ENCODE data around the gene CD36.
"Not testable (repeated sequence)": the region's sequence is repeated elsewhere in the genome, so short reads cannot be mapped to it uniquely, and the experiment has no call there.

Gene CD36

GRCh38 chr7:80653244-80653643 lies 14.8 kb downstream of the CD36 start:
- no peak for DNase-seq (ENCODE audit: low read depth in 2 of 2)

DNA sequence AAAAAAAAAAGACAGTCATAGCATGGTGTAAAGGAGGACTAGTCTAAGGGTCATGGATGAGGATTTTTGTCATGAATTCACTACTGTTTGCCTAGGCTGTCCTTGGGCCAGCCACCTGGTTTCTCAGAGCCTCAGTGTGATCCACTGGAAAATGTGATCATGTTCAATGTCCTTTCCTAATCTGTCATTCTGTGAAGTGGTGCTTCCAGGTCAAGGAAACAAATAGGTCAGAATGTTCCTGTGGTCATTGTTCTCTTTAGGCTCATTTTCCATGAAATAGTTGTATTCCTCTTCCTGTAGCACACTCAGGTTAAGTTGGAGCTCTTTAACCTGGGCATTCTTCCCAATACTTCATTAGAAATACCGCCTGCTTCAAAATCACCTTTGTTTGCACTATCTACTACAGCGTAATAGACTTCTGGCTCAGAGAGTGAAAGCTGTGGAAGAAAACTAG lies 16.5 kb downstream of the CD36 start:
- DNase-seq (ENCODE audit: low read depth in 2 of 2) = no peak

GRCh38 chr7:80656029-80656428 lies 17.6 kb downstream of the CD36 start:
- no peak for DNase-seq (ENCODE audit: low read depth in 2 of 2)

- no peak for DNase-seq (ENCODE audit: low read depth in 2 of 2)
Measured at GRCh38 chr7:80659120-80660055, 20.9 kb downstream of the CD36 start.

DNA sequence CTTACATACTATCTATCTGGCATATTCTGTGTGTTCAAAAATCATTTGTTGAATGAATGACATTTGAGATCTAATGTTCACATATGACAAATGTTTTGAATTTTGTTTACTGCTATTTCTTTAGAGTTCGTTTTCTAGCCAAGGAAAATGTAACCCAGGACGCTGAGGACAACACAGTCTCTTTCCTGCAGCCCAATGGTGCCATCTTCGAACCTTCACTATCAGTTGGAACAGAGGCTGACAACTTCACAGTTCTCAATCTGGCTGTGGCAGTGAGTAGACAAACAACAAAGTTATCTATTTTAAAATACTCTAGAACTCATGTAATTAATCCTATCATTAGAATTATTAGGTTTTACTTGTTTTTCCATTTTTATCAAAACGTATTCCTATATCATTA lies 22.5 kb downstream of the CD36 start:
- DNase-seq (ENCODE audit: low read depth in 2 of 2) = no peak

DNA sequence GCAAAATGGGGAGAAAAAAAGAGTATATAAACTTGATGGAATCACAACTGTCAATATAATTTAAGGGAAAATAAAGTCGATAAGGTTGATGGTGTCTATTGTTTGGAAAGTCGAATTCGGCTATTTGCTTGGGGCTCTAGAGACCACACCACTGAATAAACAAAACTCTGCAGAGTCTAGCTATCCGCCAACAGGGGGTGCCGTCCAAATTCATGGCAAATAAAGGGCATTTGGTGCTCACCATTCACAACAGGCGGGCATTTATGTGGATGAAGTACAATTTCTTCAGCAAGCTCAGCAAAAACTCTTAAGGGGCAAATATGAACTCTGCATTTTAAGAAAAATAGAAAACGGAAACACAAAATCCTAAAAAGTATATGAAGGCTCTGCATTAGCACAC lies 23.3 kb downstream of the CD36 start:
- no peak for DNase-seq (ENCODE audit: low read depth in 2 of 2)

- no peak for DNase-seq (ENCODE audit: low read depth in 2 of 2)
Measured at GRCh38 chr7:80662252-80662651, 23.8 kb downstream of the CD36 start.

- no peak for DNase-seq (ENCODE audit: low read depth in 2 of 2)
Measured at GRCh38 chr7:80665526-80665925, 27.1 kb downstream of the CD36 start.

GRCh38 chr7:80666376-80666775 lies 27.9 kb downstream of the CD36 start:
- DNase-seq (ENCODE audit: low read depth in 2 of 2) = no peak

DNA sequence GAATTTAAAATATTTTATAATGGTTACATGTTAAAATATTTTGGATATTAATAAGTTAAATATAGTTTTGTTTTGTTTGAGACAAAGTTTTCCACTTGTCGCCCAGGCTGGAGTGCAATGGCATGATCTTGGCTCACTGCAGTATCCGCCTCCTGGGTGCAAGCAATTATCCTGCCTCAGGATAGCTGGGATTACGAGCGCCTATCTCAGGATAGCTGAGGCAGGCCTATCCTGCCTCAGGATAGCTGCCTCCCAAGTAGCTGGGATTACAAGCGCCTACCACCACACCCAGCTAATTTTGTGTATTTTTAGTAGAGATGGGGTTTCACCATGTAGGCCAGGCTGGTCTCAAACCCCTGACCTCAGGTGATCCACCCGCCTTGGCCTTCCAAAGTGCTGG lies 30.9 kb downstream of the CD36 start:
- not testable (repeated sequence) for DNase-seq (ENCODE audit: low read depth in 2 of 2)

- DNase-seq (ENCODE audit: low read depth in 2 of 2) = no peak
Measured at GRCh38 chr7:80671744-80672143, 33.3 kb downstream of the CD36 start.

DNA sequence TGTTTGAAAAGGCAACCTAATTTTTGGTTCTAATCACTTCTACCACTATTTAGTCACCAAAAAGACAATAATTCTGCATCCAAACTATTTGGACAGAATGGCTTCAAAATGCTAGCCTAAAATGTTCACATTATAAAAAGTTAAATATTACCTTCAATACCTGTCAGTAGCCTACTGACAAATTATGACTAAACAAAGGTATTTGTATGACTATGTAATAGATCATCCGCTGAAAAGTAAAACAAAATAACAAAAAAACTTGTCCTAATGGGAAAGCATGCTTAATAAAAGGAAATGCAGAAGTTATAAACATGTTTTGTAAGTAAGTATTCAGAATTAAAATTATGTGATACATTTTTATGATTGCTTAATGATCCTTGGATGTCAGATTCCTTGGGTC lies 36.6 kb downstream of the CD36 start:
- no peak for DNase-seq (ENCODE audit: low read depth in 2 of 2)

DNA sequence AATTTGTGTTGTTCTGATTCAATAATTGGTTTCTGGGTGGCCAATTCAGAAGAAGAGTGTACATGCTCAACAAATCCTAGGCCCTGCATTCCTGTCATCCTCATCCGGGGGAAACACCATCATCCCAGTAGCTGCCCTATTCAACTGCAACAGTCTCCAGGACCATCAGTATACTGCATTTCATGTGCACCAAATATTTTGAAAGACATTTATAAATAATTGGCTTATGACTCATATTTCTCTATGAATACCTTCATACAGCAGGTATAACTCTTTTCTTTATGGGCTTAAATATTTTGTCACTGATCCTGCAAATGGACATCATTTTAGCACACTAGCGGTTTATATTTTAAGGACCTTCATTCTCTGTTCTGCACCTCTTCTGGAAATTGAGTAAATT lies 38.0 kb downstream of the CD36 start:
- DNase-seq (ENCODE audit: low read depth in 2 of 2) = no peak

- DNase-seq (ENCODE audit: low read depth in 2 of 2) = no peak
Measured at GRCh38 chr7:80677629-80678028, 39.2 kb downstream of the CD36 start.

DNA sequence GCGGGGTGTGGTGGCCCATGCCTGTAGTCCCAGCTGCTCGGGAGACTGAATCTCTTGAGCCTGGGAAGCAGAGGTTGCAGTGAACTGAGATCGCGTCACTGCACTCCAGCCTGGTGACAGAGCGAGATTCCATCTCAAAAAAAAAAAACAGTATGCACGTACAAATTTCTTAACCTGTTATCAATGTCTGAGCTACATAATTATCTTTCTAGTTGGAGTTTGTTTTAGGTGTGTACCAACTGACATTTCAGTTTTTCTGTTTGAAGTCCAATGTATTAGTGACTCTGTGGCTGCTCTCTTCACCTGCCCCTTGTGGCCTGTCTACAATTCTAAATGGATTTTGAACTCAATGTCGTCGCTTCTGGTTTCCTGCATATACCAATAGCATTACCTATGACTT lies 40.3 kb downstream of the CD36 start:
- no peak for DNase-seq (ENCODE audit: low read depth in 2 of 2)

DNA sequence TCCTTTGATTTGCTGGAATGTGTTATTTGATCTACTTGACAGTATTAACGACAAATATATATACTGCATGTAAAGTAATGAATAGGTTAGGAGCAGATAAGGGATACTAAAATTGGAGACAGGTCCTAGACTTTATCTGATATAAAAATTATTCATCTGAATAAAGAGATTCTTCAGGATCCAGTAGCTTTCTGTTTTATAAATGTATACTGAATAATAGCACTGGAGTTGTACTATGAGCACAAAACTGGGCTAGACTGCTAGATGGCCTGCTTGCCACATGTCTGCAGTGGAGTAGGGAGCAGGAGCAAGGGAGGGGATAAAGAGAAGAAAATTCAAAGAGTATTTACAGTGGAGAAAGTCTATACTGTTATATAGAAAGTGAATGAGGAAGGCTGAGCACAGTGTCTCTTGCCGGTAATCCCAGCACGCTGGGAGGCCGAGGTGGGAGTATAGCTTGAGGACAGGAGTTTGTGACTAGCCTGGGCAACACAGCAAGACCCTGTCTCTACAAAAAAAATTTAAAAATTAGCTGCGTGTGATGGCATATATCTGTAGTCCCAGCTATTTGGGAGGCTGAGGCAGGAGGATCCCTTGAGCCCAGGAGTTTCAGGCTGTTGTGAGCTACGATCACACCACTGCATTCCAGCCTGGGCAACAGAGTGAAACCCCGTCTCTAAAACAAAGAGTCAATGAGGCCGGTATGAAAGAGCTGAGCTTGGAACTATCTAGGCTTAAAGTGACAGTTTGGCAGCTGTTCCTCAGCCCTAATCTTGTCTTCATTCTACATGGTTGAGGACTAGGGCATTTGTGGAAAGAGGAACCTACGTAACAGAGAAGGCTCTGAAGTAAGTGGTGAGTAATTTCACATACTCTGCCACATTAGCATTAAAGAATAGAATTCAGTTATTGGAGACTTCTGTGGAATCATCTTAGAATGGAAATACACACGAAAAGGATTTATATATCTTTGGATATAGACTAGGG lies 41.8 kb downstream of the CD36 start:
- no peak for DNase-seq (ENCODE audit: low read depth in 2 of 2)

DNA sequence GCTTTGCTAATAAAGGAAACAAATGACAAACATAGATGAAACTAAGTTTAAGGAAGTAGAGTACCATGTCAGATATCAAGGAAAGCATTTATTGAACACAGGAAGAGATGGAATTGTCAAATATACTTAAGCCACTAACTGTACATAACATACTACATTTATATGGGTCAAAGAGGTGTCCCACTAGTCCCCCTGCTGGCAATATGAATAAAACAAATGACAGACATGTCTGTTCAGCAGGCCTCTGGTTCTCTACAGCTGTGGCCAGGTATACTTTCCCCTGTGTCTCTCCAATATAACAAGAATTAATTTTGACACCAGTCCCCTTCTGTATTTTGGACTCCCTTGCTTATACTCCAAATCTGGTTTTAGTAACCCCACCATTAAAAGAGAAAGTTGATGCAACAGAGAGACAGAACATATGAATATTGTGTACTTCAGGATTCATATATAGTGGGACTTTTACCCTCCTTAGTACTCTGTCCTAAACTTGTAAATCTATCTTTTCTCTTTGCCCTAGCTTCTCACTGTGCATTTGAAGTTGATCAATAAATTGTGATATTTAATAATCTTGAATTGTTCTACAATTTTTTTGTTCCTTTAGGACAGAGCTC lies 42.9 kb downstream of the CD36 start:
- no peak for DNase-seq (ENCODE audit: low read depth in 2 of 2)

- no peak for DNase-seq (ENCODE audit: low read depth in 2 of 2)
Measured at GRCh38 chr7:80682744-80683143, 44.3 kb downstream of the CD36 start.

DNA sequence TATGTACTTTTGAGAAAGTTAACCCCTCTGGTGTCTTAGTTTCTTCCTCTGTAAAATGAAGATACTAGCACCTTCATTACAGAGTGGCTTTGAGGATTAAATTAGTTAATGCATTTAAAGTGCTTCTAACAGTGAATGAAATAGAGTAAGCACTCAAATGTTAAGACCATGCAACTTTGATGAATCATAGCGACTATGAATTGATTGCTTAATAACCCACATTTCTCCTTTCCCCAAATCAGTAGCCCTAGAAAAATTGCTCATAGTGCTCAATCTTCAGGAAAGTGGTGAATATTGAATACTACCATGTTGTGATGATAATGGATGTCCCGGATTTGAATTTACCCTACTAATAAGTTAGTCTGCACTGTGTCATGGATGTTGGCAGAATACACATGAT lies 48.1 kb downstream of the CD36 start:
- no peak for DNase-seq (ENCODE audit: low read depth in 2 of 2)

DNA sequence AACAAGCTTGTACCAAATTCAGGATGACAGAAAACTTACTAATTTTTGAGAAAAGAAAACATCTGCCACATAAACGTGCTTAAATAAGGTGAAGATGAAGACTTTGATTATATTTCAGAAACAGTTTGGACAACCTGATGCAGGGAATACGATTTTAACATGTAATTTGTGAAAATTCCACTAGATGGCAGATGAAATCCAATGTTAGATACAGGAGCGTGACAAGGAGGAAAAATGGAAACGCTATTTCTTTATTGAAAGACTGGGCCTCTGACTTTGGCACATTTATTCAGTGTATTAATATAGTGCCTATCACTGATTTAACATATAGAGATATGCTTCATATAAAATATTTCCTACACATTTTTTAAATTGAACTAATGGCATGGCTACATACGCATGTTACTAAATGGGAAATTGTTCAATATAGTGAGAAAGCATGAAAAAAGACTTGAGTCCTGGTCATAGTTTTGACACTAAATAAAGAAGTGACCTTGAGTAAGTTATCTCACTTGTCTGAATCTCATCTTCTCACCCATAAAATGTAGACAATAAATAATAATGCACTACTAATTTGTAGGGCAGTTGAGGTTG lies 60.7 kb downstream of the CD36 start:
- no peak for DNase-seq (ENCODE audit: low read depth in 2 of 2)

GRCh38 chr7:80699721-80700256 lies 61.3 kb downstream of the CD36 start:
- DNase-seq (ENCODE audit: low read depth in 2 of 2) = no peak

All from stimulated activated CD8-positive, alpha-beta memory T cell treated with anti-CD3 and anti-CD28 coated beads, Interleukin-7, amount 100 ng/mL, for 4 hours (primary cell).